ENCODE results near the gene DEDD2.
A peak's percentile ranks its signal among the peaks of the same experiment; 100 is the strongest.

- TF ChIP-seq CTCF (IDR thresholded peaks at IDR 0.05; ENCODE audit: extremely low read depth in 1 of 2, insufficient read depth in 1 of 2, low read depth in 1 of 2, low read length in 2 of 2) (peak; percentile 66 to 71), MAX (IDR thresholded peaks at IDR 0.05; ENCODE audit: insufficient read depth, insufficient read length) (no peak), POLR2A (IDR thresholded peaks at IDR 0.05; ENCODE audit: low read depth, low read length) (peak; percentile 74), EZH2 (IDR thresholded peaks at IDR 0.05; ENCODE audit: borderline replicate concordance, low read depth, low read length, severe bottlenecking) (no peak)
Observed at GRCh38 chr19:42246143-42246921, 28.9 kb upstream of the DEDD2 start.

All from endothelial cell of umbilical vein (primary cell).